RWPE1 (cell line): ENCODE data around the gene KANSL3.

Experiments
- CTCF ChIA-PET: fragments of 350-600 bp; sonication (Branson Sonifier 250); formaldehyde crosslinking; extraction: SDS; loops from one replicate; lab custom pipeline; 2021; lab: Yijun Ruan, JAX
- POLR2A ChIA-PET: fragments of 400-600 bp; formaldehyde crosslinking; extraction: SDS; loops from one replicate; lab custom pipeline; 2020; ENCODE audit warnings: antibody characterized with exemption; ENCODE audit not compliant: low non-redundant PET; lab: Yijun Ruan, JAX
- DNase-seq: peaks from one replicate; pipeline ENCODE4 v3.0.0; 2012; ENCODE audit warnings: low spot score
- H3K27ac ChIP-seq: fragments of 450-650 bp; 2 replicates; pipeline ENCODE4 v1.5.1; 2017
- TF ChIP-seq, protein P1 (sequence below): fragments of 450-650 bp; conservative IDR thresholded peaks from 2 replicates; pipeline ENCODE4 v1.5.1; 2017; ENCODE audit warnings: low read depth, mild to moderate bottlenecking

The KANSL3 gene

DNA sequence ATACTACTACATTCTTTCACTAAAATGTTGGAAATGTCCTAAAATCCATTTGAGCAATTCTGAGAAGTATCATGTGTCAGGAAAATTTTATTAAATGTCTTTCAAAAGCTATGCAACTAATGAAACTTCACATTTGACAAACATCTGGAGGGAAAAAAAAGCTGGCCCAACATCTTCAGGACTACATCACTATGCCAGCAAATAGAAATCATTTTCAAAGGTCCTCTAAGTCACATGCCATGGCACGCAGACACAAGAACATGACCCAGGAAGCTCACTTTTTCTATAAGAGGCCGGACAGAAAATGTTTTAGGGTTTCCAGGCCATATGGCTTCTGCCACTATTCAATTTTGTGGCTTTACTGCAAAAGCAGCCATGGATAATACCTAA, 11.6 kb downstream of the KANSL3 start:
- no peak for DNase-seq
- ChIA-PET POLR2A (no interaction called here), CTCF (interaction anchor here (0.7 to 1.0 kb wide), 2 partner anchors 77 to 103 kb away, joined by 3 to 5 read pairs; no protein-coding TSS in a partner anchor)
- H3K27ac ChIP-seq = no peak overlapping the region
- TF ChIP-seq, protein P1, sequence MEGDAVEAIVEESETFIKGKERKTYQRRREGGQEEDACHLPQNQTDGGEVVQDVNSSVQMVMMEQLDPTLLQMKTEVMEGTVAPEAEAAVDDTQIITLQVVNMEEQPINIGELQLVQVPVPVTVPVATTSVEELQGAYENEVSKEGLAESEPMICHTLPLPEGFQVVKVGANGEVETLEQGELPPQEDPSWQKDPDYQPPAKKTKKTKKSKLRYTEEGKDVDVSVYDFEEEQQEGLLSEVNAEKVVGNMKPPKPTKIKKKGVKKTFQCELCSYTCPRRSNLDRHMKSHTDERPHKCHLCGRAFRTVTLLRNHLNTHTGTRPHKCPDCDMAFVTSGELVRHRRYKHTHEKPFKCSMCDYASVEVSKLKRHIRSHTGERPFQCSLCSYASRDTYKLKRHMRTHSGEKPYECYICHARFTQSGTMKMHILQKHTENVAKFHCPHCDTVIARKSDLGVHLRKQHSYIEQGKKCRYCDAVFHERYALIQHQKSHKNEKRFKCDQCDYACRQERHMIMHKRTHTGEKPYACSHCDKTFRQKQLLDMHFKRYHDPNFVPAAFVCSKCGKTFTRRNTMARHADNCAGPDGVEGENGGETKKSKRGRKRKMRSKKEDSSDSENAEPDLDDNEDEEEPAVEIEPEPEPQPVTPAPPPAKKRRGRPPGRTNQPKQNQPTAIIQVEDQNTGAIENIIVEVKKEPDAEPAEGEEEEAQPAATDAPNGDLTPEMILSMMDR = no peak

DNA sequence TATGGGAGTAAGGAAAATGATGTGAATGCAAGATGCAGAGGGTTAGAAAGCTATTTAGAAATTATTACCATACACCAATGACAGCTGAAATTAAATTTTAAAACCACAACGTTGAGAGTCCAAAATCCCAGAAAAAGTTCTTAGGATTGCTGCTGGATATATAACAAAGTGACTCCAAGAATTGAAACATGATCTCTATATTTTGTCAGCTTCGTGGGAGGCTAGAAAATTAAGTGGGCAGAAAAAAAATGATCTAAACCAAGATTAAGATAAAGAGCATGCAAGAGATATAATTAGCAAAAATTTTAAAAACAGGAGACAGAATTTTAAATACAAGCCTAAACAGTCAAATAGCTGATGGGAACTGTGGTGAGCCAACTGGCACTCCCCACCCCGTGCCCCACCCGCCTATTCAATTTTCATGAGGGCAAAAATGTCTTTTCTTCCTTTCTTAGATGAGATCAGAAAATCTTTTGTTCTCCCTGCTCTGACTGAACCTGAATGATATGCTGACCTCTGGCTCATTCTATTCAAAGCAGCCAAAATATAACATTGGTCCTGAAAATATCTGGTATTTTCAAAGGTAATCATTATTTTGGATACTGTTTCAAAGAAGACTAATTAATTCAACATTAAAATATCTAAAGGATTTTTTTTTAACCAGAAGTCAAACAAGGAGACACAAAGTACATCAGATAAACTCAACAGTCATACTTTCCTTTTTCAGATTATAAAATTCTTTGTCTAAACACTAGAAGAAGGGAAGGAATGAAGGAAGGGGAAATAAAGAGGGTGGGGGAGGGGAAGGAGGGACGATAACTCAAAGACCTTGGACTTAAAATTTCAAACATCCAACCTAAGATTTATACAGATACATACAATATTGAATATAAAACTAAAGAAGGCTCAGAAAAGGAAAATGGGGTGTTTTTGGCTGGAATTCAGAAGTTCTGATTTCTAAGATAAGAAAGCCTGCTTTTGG, 12.2 kb downstream of the KANSL3 start:
- TF ChIP-seq, protein P1 = no peak
- peak; percentile 30 for DNase-seq
- no peak overlapping the region for H3K27ac ChIP-seq
- ChIA-PET CTCF (interaction anchor here (0.7 to 1.0 kb wide), 2 partner anchors 76 to 103 kb away, joined by 3 to 5 read pairs; no protein-coding TSS in a partner anchor), POLR2A (no interaction called here)

DNA sequence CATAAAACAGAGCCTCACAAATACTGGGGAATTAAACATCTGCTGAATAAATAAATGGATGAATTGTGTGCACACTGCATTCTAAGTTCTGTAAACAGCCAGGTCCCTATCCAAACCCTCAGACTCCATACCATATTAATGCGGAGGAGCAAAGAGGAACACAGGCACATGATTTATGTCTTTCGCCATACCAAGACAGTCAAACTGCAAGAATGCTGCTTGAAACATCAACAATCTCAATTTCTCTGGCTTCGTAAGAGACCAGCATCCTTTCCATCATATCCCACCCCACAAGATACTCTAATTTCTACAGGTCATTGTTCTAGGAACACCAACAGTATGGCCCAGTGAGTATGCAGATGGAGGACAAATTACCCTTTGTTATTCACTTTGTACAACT, 15.0 kb downstream of the KANSL3 start:
- no peak for DNase-seq
- TF ChIP-seq, protein P1 = no peak
- no peak overlapping the region for H3K27ac ChIP-seq
- ChIA-PET CTCF (no interaction called here), POLR2A (no interaction called here)

DNA sequence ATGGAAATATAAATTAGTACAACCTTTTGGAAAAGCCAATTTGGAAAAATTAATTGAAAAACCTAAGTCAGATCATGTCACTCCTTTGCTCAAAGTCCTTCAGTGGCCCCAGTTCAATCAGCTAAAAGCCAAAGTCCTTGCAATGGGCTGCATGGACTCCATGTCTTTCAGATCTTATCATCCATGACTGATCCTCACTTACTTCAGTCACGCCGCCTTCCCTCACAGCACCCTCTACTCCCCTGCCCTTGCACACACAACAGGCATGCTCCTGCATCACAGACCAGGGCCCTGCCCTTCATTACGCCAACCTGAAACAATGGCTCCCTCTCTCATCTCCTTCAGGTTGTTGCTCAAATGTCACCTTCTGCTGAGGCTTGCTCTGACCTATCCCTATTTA, 15.6 kb downstream of the KANSL3 start:
- ChIA-PET CTCF (interaction anchor here (0.7 kb wide), 1 partner anchor 162 kb away, joined by 3 read pairs; no protein-coding TSS in a partner anchor), POLR2A (no interaction called here)
- TF ChIP-seq, protein P1 = no peak
- H3K27ac ChIP-seq = no peak overlapping the region
- no peak for DNase-seq

DNA sequence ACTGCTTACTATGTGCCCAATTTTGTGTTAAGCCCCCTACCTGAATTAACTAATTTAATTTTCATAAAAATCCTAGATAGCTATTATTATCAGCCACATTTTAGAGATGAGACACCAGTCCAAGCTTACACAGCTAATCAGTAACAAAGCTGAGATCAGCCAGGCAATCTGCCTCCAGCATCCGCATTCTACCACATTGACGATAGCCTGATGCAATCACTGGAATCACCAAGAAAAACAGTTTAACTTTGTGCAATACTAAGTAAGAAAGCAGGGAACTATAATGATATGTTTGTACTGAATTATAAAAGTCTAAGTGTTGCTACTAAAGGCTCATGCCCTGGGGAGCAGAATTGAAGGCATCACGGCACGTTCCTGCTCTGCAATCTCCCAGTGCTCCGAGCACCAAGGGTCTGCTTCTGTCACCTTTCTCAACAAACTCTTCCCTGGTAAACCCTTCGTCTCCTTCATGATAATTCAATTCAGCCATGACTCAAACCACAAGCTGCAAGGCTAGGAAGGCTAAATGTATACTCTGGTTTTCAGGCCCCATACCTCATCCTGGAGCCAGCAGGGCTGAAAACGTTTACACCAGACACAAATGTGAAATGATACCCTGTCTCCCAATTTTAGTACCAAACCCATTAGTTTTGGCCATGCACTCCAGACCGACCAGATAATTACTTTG, 19.4 kb downstream of the KANSL3 start:
- H3K27ac ChIP-seq = peak overlapping the region; percentile 89
- ChIA-PET CTCF (interaction anchor here (0.6 to 0.7 kb wide), 2 partner anchors 119 to 272 kb away, joined by 6 to 8 read pairs; no protein-coding TSS in a partner anchor), POLR2A (no interaction called here)
- no peak for DNase-seq
- TF ChIP-seq, protein P1 = no peak

DNA sequence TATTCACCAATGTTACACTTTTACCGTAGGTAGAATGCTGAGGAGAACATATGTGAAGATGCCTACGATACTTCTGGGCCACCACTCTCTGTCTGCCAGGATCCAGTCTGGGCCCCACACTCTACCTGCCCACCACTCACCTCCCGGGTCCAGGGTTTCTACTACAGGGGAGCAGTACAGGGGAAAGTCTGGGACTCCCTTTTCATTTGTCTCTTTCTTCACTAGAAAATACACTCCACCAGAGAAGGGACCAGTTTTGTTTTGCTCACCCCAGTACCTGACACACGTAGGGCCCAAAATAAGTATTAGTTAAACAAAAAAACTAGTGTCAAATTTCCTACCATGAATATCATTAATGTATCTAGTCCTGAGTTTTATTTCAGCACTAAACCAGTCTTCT, 21.1 kb downstream of the KANSL3 start:
- TF ChIP-seq, protein P1 = no peak
- peak overlapping the region; percentile 89 for H3K27ac ChIP-seq
- ChIA-PET CTCF (interaction anchor here (0.6 kb wide), 1 partner anchor 23 kb away, joined by 3 read pairs; no protein-coding TSS in a partner anchor), POLR2A (no interaction called here)
- no peak for DNase-seq
